ENCODE results near the gene HCAR1.
"Not testable (repeated sequence)": the region's sequence is repeated elsewhere in the genome, so short reads cannot be mapped to it uniquely, and the experiment has no call there.

HCAR1 gene

GRCh38 chr12:122702890-122703611, 27.6 kb downstream of the HCAR1 start, which contains the start of gene HCAR2:
TSS of gene HCAR2 (minus strand) at chr12:122703357. CDS start at chr12:122703283, 74 bp downstream.
- H3K27me3 Mint-ChIP-seq, CTCF ChIA-PET, H3K4me3 Mint-ChIP-seq, H3K27ac Mint-ChIP-seq, H3K4me1 Mint-ChIP-seq, DNase-seq, H3K9me3 Mint-ChIP-seq, H3K36me3 Mint-ChIP-seq: not testable (repeated sequence)

DNA sequence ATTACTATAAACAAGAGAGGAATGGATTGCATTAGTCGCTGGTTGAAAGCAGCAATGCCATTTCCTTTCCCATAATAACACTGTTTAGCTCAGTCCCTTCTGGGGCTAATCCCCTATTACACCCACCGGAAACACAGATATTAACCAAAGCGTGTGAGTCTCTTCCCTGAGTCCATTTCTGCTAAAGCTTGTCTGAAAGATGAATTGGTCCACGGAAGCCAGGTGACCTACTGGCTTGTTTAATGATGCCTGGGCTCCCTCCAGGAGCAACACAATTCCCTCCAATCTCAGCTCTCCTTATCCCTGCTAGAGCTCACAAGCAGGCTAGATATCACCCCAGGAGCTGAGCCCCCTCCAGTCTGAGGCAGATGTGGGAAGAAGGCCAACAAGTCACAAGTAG, 29.2 kb downstream of the HCAR1 start:
- H3K27me3 Mint-ChIP-seq, H3K9me3 Mint-ChIP-seq, H3K4me1 Mint-ChIP-seq, H3K4me3 Mint-ChIP-seq, DNase-seq, CTCF ChIA-PET, H3K27ac Mint-ChIP-seq, H3K36me3 Mint-ChIP-seq: not testable (repeated sequence)

- H3K36me3 Mint-ChIP-seq, H3K27ac Mint-ChIP-seq: not testable (repeated sequence)
Measured at GRCh38 chr12:122700038-122700710, 30.5 kb downstream of the HCAR1 start.

GRCh38 chr12:122696922-122697321, 33.7 kb downstream of the HCAR1 start:
- H3K27ac Mint-ChIP-seq, H3K9me3 Mint-ChIP-seq, H3K4me1 Mint-ChIP-seq, DNase-seq, CTCF ChIA-PET, H3K36me3 Mint-ChIP-seq, H3K4me3 Mint-ChIP-seq, H3K27me3 Mint-ChIP-seq: not testable (repeated sequence)

More at GRCh38 chr12:122700038-122700710, 30.5 kb downstream of the HCAR1 start:
- CTCF ChIA-PET, H3K9me3 Mint-ChIP-seq, H3K4me3 Mint-ChIP-seq, H3K27me3 Mint-ChIP-seq, H3K4me1 Mint-ChIP-seq, DNase-seq: not testable (repeated sequence)

- Mint-ChIP-seq H3K27ac (no peak overlapping the region), H3K9me3 (no peaks in the 10 kb centered on the region), H3K4me1 (peaks cover 4% of the 10 kb centered on the region), H3K36me3 (no peaks in the 10 kb centered on the region), H3K27me3 (no peaks in the 10 kb centered on the region), H3K4me3 (no peak overlapping the region)
- CTCF ChIA-PET, result no interaction called here
- DNase-seq, result no peak
Measured at GRCh38 chr12:122691566-122691965, 39.1 kb downstream of the HCAR1 start.

- H3K4me1 Mint-ChIP-seq, result peaks cover 4% of the 10 kb centered on the region
- no peak overlapping the region for H3K4me3 Mint-ChIP-seq
- no peaks in the 10 kb centered on the region for H3K27me3 Mint-ChIP-seq
- no peak for DNase-seq
- no peaks in the 10 kb centered on the region for H3K9me3 Mint-ChIP-seq
- H3K27ac Mint-ChIP-seq, result no peak overlapping the region
- H3K36me3 Mint-ChIP-seq, result no peaks in the 10 kb centered on the region
- CTCF ChIA-PET, result no interaction called here
Measured at GRCh38 chr12:122688291-122688690, 42.4 kb downstream of the HCAR1 start.

- Mint-ChIP-seq H3K27ac (no peak overlapping the region), H3K27me3 (peaks cover 6% of the 10 kb centered on the region), H3K4me3 (no peak overlapping the region), H3K4me1 (peaks cover 4% of the 10 kb centered on the region), H3K9me3 (no peaks in the 10 kb centered on the region), H3K36me3 (no peaks in the 10 kb centered on the region)
- no peak for DNase-seq
- CTCF ChIA-PET, result no interaction called here
Measured at GRCh38 chr12:122687086-122687485, 43.6 kb downstream of the HCAR1 start.

DNA sequence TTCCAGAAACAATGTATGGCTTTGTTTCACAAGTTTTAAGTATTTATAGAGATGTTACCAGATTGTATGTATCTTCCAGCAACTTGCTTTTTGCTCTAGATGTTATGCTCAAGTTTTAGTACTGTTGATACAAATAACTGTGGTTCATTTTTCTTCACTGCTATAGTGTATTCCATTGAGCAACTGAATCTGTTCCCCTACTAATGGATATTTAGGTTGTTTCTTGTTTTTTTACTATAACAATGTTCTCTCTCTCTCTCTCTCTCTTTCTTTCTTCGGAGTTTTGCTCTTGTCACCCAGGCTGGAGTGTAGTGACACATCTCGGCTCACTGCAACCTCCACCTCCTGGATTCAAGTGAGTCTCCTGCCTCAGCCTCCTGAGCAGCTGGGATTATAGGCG, 44.1 kb downstream of the HCAR1 start:
- Mint-ChIP-seq H3K27me3 (peaks cover 6% of the 10 kb centered on the region), H3K4me1 (peaks cover 2% of the 10 kb centered on the region), H3K9me3 (no peaks in the 10 kb centered on the region), H3K4me3 (no peak overlapping the region), H3K36me3 (no peaks in the 10 kb centered on the region), H3K27ac (no peak overlapping the region)
- CTCF ChIA-PET, result no interaction called here
- DNase-seq, result no peak

- Mint-ChIP-seq H3K4me3 (no peak overlapping the region), H3K36me3 (no peaks in the 10 kb centered on the region), H3K27me3 (peaks cover 6% of the 10 kb centered on the region), H3K4me1 (no peaks in the 10 kb centered on the region), H3K9me3 (no peaks in the 10 kb centered on the region), H3K27ac (no peak overlapping the region)
- CTCF ChIA-PET, result interaction anchor here (1.7 kb wide), 1 partner anchor 9 kb away, joined by 4 read pairs; no protein-coding TSS in a partner anchor
- no peak for DNase-seq
Measured at GRCh38 chr12:122684297-122684813, 46.3 kb downstream of the HCAR1 start.

DNA sequence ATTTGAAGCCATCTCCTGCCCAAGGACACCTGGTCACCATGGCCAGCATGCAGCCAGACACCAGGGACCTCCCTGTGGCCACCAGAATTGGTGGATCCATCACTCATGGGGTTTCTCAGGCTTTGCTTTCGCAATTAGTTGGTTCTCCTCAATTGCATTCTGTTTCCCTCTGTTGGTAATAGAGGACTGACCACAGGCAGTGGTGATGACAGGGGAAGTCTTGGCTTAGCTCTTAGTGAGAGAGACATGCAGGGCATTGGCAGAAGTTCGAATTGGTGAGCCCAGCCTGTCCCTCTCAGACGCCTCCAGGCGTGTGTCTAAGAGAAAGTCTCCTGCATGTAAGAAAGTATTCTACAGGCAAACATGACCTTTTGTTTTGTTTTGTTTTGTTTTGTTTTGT, 48.8 kb downstream of the HCAR1 start:
- Mint-ChIP-seq H3K9me3 (no peaks in the 10 kb centered on the region), H3K27ac (no peak overlapping the region), H3K27me3 (peaks cover 6% of the 10 kb centered on the region), H3K4me1 (no peaks in the 10 kb centered on the region), H3K36me3 (no peaks in the 10 kb centered on the region), H3K4me3 (no peak overlapping the region)
- CTCF ChIA-PET, result no interaction called here
- no peak for DNase-seq

DNA sequence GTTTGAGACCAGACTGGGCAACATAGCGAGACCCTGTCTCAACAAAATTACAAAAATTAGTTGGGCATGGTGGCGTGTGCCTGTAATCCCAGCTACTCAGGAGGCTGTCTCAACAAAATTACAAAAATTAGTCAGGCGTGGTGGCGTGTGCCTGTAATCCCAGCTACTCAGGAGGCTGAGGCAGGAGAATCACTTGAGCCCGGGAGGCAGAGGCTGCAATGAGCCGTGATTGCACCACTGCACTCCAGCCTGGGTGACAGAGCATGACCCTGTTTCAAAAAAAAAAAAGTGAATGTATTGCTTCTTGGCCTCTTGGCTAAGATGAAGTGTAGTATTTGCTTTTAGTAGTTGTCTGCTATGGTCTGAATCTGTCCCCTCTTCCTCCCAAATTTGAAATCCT, 49.7 kb downstream of the HCAR1 start:
- H3K27me3 Mint-ChIP-seq, H3K4me1 Mint-ChIP-seq, H3K4me3 Mint-ChIP-seq, H3K27ac Mint-ChIP-seq, DNase-seq, H3K9me3 Mint-ChIP-seq, H3K36me3 Mint-ChIP-seq, CTCF ChIA-PET: not testable (repeated sequence)

DNA sequence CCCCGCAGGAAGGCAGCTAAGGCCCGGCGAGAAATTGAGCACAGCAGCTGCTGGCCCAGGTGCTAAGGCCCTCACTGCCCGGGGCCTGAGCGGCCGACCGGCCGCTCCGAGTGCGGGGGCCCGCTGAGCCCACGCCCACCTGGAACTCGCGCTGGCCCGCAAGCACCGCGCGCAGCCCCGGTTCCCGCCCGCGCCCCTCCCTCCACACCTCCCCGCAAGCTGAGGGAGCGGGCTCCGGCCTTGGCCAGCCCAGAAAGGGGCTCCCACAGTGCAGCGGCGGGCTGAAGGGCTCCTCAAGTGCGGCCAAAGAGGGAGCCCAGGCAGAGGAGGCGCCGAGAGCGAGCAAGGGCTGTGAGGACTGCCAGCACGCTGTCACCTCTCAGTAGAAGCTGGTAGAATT, 53.9 kb downstream of the HCAR1 start:
- H3K36me3 Mint-ChIP-seq, H3K9me3 Mint-ChIP-seq, H3K27ac Mint-ChIP-seq, H3K4me1 Mint-ChIP-seq, DNase-seq, H3K27me3 Mint-ChIP-seq, H3K4me3 Mint-ChIP-seq: not testable (repeated sequence)
- CTCF ChIA-PET, result interaction anchor here (1.3 kb wide), 1 partner anchor 39 kb away, joined by 3 read pairs; no protein-coding TSS in a partner anchor

Data from activated naive CD4-positive, alpha-beta T cell treated with anti-CD3 and anti-CD28 coated beads, Interleukin-2, amount 10 ng/mL, durations not matched to agents 7 days and 5 days (primary cell).